Embryonic facial prominence (tissue), 1 donor: ENCODE measurements around the gene EPHA3.

ENCODE experiments used
- DNase-seq: peaks from one replicate; pipeline ENCODE4 v3.0.0-alpha.2; 2016; ENCODE audit errors: extremely low spot score

The EPHA3 gene

DNA sequence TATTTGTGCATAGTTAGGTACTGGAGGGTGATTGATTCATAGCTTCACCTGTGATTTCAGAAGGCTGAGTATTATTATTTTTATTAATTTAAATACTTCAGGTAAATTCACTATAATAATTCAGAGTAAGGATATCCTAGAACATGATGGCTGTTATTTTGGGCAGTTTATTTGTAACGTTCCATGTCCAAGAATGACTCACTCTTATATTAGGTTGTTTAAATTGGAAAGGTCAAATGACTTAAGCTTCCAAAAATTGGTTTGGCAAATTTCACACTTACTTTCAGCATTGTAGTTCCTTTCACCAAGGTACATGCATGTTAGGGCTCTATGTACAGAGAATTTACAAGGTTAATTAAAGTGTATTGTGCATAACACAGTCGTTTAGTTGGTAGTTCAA, 120.2 kb downstream of the EPHA3 start:
- no peak for DNase-seq

DNA sequence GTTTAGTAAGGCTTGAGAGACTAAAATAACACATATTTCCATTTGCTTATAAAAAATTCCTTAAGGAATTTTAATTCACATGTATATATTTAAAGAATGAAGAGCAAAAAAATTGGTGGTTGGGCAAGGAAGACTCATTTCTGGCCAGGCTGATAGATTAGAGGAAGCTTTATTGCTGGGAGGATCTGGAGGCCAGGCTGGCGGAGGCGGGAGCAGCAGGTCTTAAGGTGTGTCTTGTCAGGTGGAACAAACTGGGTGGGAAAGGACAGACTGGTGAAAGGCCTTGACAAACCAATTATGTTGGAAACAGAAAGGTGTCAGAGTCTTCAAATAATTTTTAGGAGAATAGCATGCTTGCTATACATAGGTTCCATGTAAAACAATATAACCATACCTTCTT, 124.7 kb downstream of the EPHA3 start:
- no peak for DNase-seq

GRCh38 chr3:89234620-89235019, 127.2 kb downstream of the EPHA3 start:
- no peak for DNase-seq

DNA sequence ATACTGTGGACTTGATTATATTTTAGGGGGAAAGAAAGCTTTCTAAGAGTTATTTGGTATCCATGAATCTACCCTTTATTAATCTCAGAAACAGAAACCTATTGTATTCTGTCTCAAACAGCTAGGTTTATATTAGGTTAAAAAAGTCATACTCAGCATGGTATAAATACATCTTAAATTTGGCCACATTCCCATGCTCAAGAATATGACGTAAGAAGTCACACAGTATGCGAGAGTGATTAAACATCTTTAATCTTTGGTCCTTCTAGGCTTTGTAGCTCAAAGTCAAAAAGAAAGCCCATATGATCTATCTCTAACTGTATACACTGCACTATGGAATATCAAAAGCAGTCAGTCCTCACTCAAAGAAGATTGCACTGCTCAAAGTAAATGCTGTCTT, 131.4 kb downstream of the EPHA3 start:
- DNase-seq = no peak

- no peak for DNase-seq
Observed at GRCh38 chr3:89239774-89240173, 132.4 kb downstream of the EPHA3 start.

DNA sequence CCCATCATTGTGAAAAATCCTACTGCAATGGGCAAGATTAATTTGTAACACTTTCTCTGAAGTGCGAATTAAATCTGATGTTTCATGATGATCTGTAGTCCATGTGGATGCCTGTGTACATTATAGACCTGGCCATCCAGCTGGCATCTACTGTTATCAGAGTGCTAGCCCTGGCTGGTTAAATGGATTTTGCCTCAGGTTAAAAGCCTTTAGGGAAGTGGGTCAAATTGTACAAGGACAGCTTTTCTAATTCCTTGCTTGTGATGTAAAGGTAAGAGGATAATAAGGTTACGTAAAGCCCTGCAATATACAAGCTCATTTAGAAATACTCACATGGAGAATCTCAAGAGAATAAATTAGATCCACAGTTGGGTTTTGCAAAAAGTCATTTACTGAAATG, 138.2 kb downstream of the EPHA3 start:
- no peak for DNase-seq

- no peak for DNase-seq
Observed at GRCh38 chr3:89246326-89246725, 138.9 kb downstream of the EPHA3 start.

- DNase-seq = no peak
Observed at GRCh38 chr3:89250742-89251141, 143.3 kb downstream of the EPHA3 start.

DNA sequence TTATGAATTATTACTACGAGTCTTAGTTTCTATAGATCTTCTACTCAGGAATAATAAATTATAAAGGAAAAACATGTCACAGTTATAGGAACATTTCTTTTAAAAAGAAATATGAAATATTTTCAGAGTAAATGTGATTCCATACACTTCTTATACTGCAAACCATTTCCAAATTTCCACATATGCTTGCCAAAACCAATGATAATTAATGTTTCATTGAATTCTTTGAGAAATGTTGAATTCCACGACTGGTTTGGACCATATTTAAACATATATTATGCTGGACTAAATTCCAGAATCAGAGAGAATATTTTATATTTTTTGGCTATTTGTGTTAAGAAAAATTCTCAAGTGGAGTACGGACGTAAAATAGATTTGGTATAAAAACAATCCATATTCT, 144.6 kb downstream of the EPHA3 start:
- DNase-seq = no peak

GRCh38 chr3:89252860-89253259, 145.4 kb downstream of the EPHA3 start:
- DNase-seq = no peak

DNA sequence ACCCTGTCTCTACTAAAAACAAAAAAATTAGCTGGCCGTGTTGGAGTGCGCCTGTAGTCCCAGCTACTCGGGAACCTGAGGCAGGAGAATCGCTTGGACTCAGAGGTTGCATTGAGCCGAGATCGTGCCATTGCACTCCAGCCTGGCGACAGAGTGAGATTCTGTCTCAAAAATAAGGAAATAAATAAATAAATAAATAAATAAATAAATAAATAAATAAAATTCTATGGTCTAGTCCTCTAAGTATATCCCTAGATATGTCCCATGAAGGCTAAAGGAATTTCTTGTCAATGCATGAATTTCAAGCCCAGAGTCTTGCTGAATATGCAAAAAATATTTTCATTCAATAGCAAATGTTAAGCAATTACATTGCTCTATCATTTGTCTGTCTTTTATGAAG, 149.0 kb downstream of the EPHA3 start:
- DNase-seq = no peak

DNA sequence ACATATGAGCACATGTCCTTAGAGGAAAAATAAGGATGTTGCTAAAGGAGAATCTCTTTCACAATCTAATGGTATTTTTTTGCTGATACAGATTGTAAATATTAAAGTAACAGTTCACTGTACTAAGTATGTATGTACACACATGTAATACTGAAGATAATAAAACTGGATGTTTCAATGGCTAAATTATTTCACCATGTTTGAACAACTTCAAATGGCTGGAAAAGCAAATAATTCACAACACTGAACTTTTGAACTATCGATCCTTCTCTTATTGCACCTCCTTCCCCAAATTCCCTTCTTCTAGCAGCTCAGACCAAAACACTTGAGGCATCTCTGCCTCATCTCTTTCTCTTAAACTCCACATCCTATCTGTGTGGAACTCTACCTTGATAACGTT, 149.5 kb downstream of the EPHA3 start:
- DNase-seq = no peak

DNA sequence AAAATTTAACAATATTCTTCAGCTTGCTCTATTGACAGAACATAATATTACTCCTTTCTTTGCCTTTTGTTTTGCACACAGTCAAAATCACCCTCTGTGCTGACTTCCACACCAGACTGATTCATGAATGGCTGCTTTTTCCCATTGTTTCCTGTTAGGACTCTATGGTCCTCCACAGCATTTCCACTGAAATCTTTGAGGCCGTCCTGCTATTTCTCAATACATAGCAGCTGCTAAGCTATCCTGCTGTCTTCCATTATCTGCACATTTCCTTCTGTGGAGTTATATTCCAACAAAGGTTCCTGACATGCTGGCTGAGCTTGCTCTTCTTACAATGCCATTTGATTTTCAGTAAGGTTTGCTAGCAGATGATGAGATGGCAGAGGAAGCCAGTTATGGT, 153.3 kb downstream of the EPHA3 start:
- DNase-seq = no peak

GRCh38 chr3:89261673-89262072, 154.3 kb downstream of the EPHA3 start:
- no peak for DNase-seq

- no peak for DNase-seq
Observed at GRCh38 chr3:89262309-89262929, 155.0 kb downstream of the EPHA3 start.

- DNase-seq = no peak
Observed at GRCh38 chr3:89264037-89264560, 156.7 kb downstream of the EPHA3 start.

DNA sequence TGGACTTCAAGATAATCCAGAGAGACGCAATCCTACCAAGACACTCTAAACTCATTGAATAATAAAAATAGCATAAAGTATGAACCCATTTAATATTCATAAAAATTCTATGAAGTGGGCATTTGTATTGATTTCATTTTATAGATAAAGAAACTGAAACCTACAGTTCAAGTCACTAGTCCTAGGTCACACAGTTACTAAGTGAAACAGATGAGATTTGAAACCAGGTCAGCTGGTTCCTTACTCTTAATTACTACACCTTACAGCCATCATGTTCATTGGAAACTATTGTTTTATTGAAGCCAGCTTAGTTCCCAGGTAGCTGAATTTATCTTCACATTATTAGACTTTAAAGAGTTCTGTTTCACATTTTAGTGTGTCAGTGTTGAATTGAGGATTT, 158.7 kb downstream of the EPHA3 start:
- no peak for DNase-seq

DNA sequence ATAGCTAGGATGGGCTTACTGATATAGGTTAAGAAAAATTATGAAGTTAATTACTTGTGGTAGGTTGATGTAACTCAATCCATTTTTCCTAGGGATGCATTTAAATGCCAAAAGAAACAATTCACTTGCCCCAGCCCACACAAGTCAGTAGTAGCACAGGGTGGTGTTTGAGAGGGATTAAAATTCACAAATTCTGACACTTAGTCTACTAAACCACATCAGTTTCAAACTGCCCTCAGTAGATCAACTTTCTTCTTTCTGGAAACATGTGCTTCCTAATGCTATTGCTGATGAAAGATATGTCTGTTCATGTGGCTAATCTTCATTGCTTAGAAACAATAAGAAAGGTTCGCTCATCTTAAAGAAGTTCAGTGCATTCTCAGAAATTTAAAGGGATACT, 160.6 kb downstream of the EPHA3 start:
- no peak for DNase-seq

DNA sequence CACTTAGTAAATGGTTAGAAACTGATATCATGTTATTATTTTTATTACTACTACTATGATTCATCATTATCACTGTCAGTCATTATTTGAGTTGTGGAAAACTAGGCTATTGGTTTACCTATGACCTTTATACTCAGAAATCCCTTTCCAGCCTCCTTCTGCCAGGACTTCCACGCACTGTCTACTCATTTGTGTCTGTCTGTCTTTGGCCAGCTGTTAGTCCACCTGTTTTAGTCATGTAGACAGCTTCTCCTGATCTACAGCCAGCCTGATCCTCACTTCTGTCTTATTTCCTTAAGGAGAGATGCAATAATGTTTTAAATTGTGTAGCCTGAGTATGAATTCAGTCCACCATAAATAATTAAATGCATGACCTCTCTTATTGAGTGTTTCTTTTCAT, 162.8 kb downstream of the EPHA3 start:
- no peak for DNase-seq

GRCh38 chr3:89275001-89275400, 167.6 kb downstream of the EPHA3 start:
- no peak for DNase-seq

DNA sequence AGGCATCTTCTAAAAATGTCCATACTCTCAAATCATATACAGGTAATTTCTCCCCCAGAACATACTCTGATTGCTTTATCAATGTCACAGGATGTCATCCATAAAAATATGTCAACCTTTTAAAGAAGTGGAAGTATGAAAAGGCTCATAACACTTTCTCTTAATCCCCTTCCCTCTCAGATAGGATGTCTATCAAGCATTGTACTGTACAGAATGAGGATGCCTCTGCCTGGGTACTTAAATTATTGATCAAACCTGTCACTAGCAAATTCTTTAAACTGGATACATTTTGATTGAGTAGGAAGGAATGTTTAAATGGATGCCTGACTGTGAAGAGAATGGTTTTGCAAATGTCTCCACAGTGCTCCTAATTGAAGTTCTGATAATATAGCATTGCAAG, 168.7 kb downstream of the EPHA3 start:
- DNase-seq = no peak

- DNase-seq = no peak
Observed at GRCh38 chr3:89278302-89279025, 171.0 kb downstream of the EPHA3 start.

- no peak for DNase-seq
Observed at GRCh38 chr3:89280301-89280700, 172.9 kb downstream of the EPHA3 start.
